H1 (cell line): Measurements from ENCODE around the gene DEAF1. TPM values are rescaled to one million over a fixed set of nuclear protein-coding genes. Genes with fewer than 3 reads are reported as not detected.

Source experiments
- CTCF ChIA-PET: fragments of 300-600 bp; sonication (Branson Sonifier 250); formaldehyde crosslinking; loops from one replicate; lab custom pipeline; 2021; ENCODE audit not compliant: partially characterized antibody; lab: Charles Lee
- POLR2A ChIA-PET: fragments of 300-600 bp; sonication (Branson Sonifier 250); formaldehyde crosslinking; loops from one replicate; lab custom pipeline; 2021; ENCODE audit warnings: inconsistent platforms; ENCODE audit not compliant: partially characterized antibody; lab: Charles Lee
- DNase-seq, 2 experiments: peaks; one replicate each; pipeline versions ENCODE4 v3.0.0 to v3.0.0-alpha.2; 2010 to 2022; ENCODE audit warnings: low spot score in 2 of 2, low read depth in 1 of 2, mixed read lengths in 1 of 2
- FAIRE-seq: peaks from 2 replicates; lab custom pipeline; 2011; peaks lifted over from hg19 to GRCh38; lab: Jason Lieb, UNC
- H2AFZ ChIP-seq: 2 replicates; pipeline ENCODE4 v1.8.1; 2012; ENCODE audit warnings: low read length, inconsistent platforms
- H2AK5ac ChIP-seq: 2 replicates; pipeline ENCODE4 v1.6.1; 2013; ENCODE audit warnings: low read depth, low read length
- H2BK120ac ChIP-seq: replicated peaks from 2 replicates; pipeline ENCODE3; 2013; ENCODE audit warnings: low read depth, low read length, inconsistent platforms
- H2BK12ac ChIP-seq: 2 replicates; pipeline ENCODE4 v1.6.1; 2013; ENCODE audit warnings: low read depth, low read length
- H2BK15ac ChIP-seq: 2 replicates; pipeline ENCODE4 v1.6.1; 2013; ENCODE audit warnings: low read length
- H2BK20ac ChIP-seq: 2 replicates; pipeline ENCODE4 v1.6.1; 2013; ENCODE audit warnings: low read length
- H2BK5ac ChIP-seq: 2 replicates; pipeline ENCODE4 v1.6.1; 2013; ENCODE audit warnings: low read depth, low read length
- H3K14ac ChIP-seq: 2 replicates; pipeline ENCODE4 v1.6.1; 2013; ENCODE audit warnings: inconsistent platforms; ENCODE audit not compliant: insufficient read length
- H3K18ac ChIP-seq: 2 replicates; pipeline ENCODE4 v1.6.1; 2013; ENCODE audit warnings: low read length; ENCODE audit errors: extremely low read depth
- H3K23ac ChIP-seq: 2 replicates; pipeline ENCODE4 v1.6.1; 2013; ENCODE audit warnings: inconsistent platforms; ENCODE audit not compliant: insufficient read length
- H3K23me2 ChIP-seq: 2 replicates; pipeline ENCODE4 v1.6.1; 2013; ENCODE audit warnings: low read depth, low read length
- H3K27ac ChIP-seq: 2 replicates; pipeline ENCODE4 v1.6.1; 2011; ENCODE audit warnings: low read depth, low read length, inconsistent platforms
- H3K27me3 ChIP-seq, 4 experiments: replicated peaks in 1 of 4; 1 replicate in 1 of 4; 2 replicates in 3 of 4; pipeline versions ENCODE4 v1.6.1 to v1.8.1; 2011 to 2013; ENCODE audit warnings: low read length in 3 of 4, mild to moderate bottlenecking in 3 of 4, inconsistent platforms in 2 of 4, mixed read lengths in 2 of 4, moderate library complexity in 1 of 4; ENCODE audit not compliant: control insufficient read depth in 3 of 4, insufficient read depth in 3 of 4; ENCODE audit errors: extremely low read depth in 1 of 4
- H3K36me3 ChIP-seq, 4 experiments: 2 replicates each; pipeline versions ENCODE4 v1.6.1 to v1.8.1; 2011 to 2013; ENCODE audit warnings: mild to moderate bottlenecking in 4 of 4, low read length in 3 of 4, moderate library complexity in 2 of 4, control low read depth in 1 of 4, inconsistent platforms in 1 of 4; ENCODE audit not compliant: insufficient read depth in 4 of 4, control insufficient read depth in 2 of 4
- H3K4ac ChIP-seq: replicated peaks from 2 replicates; pipeline ENCODE3; 2013; ENCODE audit warnings: low read length, low read depth, mixed read lengths, inconsistent platforms; ENCODE audit not compliant: insufficient read length
- H3K4me1 ChIP-seq, 4 experiments: replicated peaks in 1 of 4; 1 replicate in 1 of 4; 2 replicates in 3 of 4; pipeline versions ENCODE4 v1.6.1 to v1.8.1; 2011 to 2013; ENCODE audit warnings: low read length in 3 of 4, inconsistent platforms in 2 of 4, mixed read lengths in 1 of 4; ENCODE audit not compliant: insufficient read depth in 4 of 4, control insufficient read depth in 3 of 4
- H3K4me2 ChIP-seq, 2 experiments: 2 replicates each; pipeline versions ENCODE4 v1.6.1 to v1.8.1; 2011 to 2013; ENCODE audit warnings: low read depth in 2 of 2, low read length in 2 of 2, control low read depth in 1 of 2, inconsistent platforms in 1 of 2, mild to moderate bottlenecking in 1 of 2; ENCODE audit not compliant: insufficient read depth in 1 of 2
- H3K4me3 ChIP-seq, 4 experiments: fragments of 200-600, 300-600 bp in 1 of 4; sonication (generic), shearing (Covaris generic), sonication (Bioruptor Twin) in 1 of 4; 2 replicates each; pipeline versions ENCODE4 v1.5.1 to v1.8.1; 2011 to 2016; ENCODE audit warnings: low read length in 4 of 4, low read depth in 3 of 4, control low read depth in 2 of 4, inconsistent platforms in 2 of 4, mild to moderate bottlenecking in 2 of 4, mixed read lengths in 1 of 4, moderate library complexity in 1 of 4; ENCODE audit not compliant: insufficient read depth in 2 of 4; ENCODE audit errors: extremely low read depth in 1 of 4
- H3K56ac ChIP-seq: replicated peaks from 2 replicates; pipeline ENCODE3; 2013; ENCODE audit warnings: low read depth, mild to moderate bottlenecking, mixed read lengths, low read length, inconsistent platforms; ENCODE audit not compliant: insufficient read length
- H3K79me1 ChIP-seq: 2 replicates; pipeline ENCODE4 v1.6.1; 2013; ENCODE audit warnings: low read depth, low read length, control low read depth
- H3K79me2 ChIP-seq, 2 experiments: 2 replicates each; pipeline versions ENCODE4 v1.6.1 to v1.8.1; 2012 to 2013; ENCODE audit warnings: low read length in 2 of 2, mild to moderate bottlenecking in 2 of 2, inconsistent platforms in 1 of 2; ENCODE audit not compliant: insufficient read depth in 2 of 2, control insufficient read depth in 1 of 2
- H3K9ac ChIP-seq, 4 experiments: replicated peaks in 1 of 4; 1 replicate in 1 of 4; 2 replicates in 3 of 4; pipeline versions ENCODE4 v1.6.1 to v1.8.1; 2011 to 2013; ENCODE audit warnings: low read depth in 3 of 4, low read length in 3 of 4, control low read depth in 2 of 4, mild to moderate bottlenecking in 2 of 4, moderate library complexity in 2 of 4, inconsistent platforms in 1 of 4; ENCODE audit errors: extremely low read depth in 1 of 4
- H3K9me3 ChIP-seq, 2 experiments: 2 replicates each; pipeline versions ENCODE4 v1.6.1 to v1.8.1; 2012 to 2013; ENCODE audit warnings: mild to moderate bottlenecking in 2 of 2, moderate library complexity in 2 of 2, control low read depth in 1 of 2, inconsistent platforms in 1 of 2, low read depth in 1 of 2, low read length in 1 of 2, mixed read lengths in 1 of 2; ENCODE audit not compliant: insufficient read depth in 2 of 2
- H4K20me1 ChIP-seq, 2 experiments: replicated peaks in 1 of 2; 2 replicates each; pipeline versions ENCODE3 to v1.8.1; 2011 to 2013; ENCODE audit warnings: inconsistent platforms in 2 of 2, low read length in 2 of 2, mild to moderate bottlenecking in 1 of 2; ENCODE audit not compliant: insufficient read depth in 2 of 2, control insufficient read depth in 1 of 2
- H4K5ac ChIP-seq: 2 replicates; pipeline ENCODE4 v1.6.1; 2013; ENCODE audit warnings: low read length, low read depth, mixed read lengths, inconsistent platforms; ENCODE audit not compliant: insufficient read length
- H4K8ac ChIP-seq: 2 replicates; pipeline ENCODE4 v1.8.0; 2013; ENCODE audit warnings: mild to moderate bottlenecking, moderate library complexity, low read length, inconsistent platforms; ENCODE audit not compliant: insufficient read depth; ENCODE audit errors: extremely low read depth
- H4K91ac ChIP-seq: replicated peaks from 2 replicates; pipeline ENCODE3; 2013; ENCODE audit warnings: low read length, mixed read lengths, inconsistent platforms; ENCODE audit not compliant: insufficient read length
- ASH2L ChIP-seq: fragments of 200-600, 300-600 bp; sonication (generic); IDR thresholded peaks from one replicate; pipeline ENCODE4 v1.7.1; 2017; ENCODE audit warnings: low read length
- CTBP2 ChIP-seq: IDR thresholded peaks from 2 replicates; pipeline ENCODE4 v1.7.0; 2011; ENCODE audit warnings: borderline replicate concordance, mild to moderate bottlenecking, moderate library complexity, mixed read lengths, low read length; ENCODE audit not compliant: insufficient read depth, insufficient read length
- GABPA ChIP-seq: IDR thresholded peaks from 2 replicates; pipeline ENCODE4 v1.6.1; 2011; ENCODE audit warnings: mild to moderate bottlenecking, low read length, moderate library complexity, borderline replicate concordance; ENCODE audit not compliant: insufficient read depth
- GTF2F1 ChIP-seq: IDR thresholded peaks from 2 replicates; pipeline ENCODE4 v1.6.1; 2012; ENCODE audit warnings: low read depth, low read length, improper control_type of control experiment, borderline replicate concordance
- KDM5A ChIP-seq: fragments of 200-600 bp; IDR thresholded peaks from 2 replicates; pipeline ENCODE4 v1.7.1; 2012; ENCODE audit warnings: mild to moderate bottlenecking, low read length, inconsistent platforms, mixed read lengths
- MAFK ChIP-seq: IDR thresholded peaks from 2 replicates; pipeline ENCODE4 v1.6.1; 2012; ENCODE audit warnings: low read depth, mild to moderate bottlenecking, improper control_type of control experiment, low read length
- NRF1 ChIP-seq: IDR thresholded peaks from 2 replicates; pipeline ENCODE4 v1.6.1; 2011; ENCODE audit warnings: mild to moderate bottlenecking, low read depth, low read length, improper control_type of control experiment
- PHF8 ChIP-seq: fragments of 200-600 bp; sonication (generic); conservative IDR thresholded peaks from 2 replicates; pipeline ENCODE4 v1.7.1; 2012; ENCODE audit warnings: low read depth, mild to moderate bottlenecking, inconsistent platforms, low read length, moderate library complexity
- RNF2 ChIP-seq: fragments of 200-900, 300-1000 bp; sonication (generic); IDR thresholded peaks from 2 replicates; pipeline ENCODE4 v1.7.1; 2016; ENCODE audit warnings: borderline replicate concordance, low read depth, mild to moderate bottlenecking, antibody characterized with exemption, low read length; ENCODE audit not compliant: poor library complexity, severe bottlenecking; ENCODE audit errors: missing control alignments
- SAP30 ChIP-seq: fragments of 300-600 bp; sonication (generic); IDR thresholded peaks from 2 replicates; pipeline ENCODE4 v1.7.1; 2012; ENCODE audit warnings: low read length, moderate library complexity, mild to moderate bottlenecking, inconsistent platforms; ENCODE audit not compliant: insufficient read depth, insufficient replicate concordance
- TBP ChIP-seq: IDR thresholded peaks from 2 replicates; pipeline ENCODE4 v1.6.1; 2011; ENCODE audit warnings: low read depth, low read length, improper control_type of control experiment
- ZNF274 ChIP-seq: IDR thresholded peaks from 2 replicates; pipeline ENCODE4 v1.7.0; 2012; ENCODE audit warnings: low read length, borderline replicate concordance; ENCODE audit errors: extremely low read depth
- WGBS, 2 experiments: shearing (Covaris generic) in 1 of 2; methylation state at CpG; one replicate each; pipeline versions ENCODE4 v1.1.6 to v1.1.7; 2013 to 2015; ENCODE audit warnings: low lambda C conversion rate in 2 of 2, mixed read lengths in 2 of 2, inconsistent platforms in 1 of 2, low coverage in 1 of 2, missing lambda C conversion rate in 1 of 2; ENCODE audit not compliant: insufficient replicate concordance in 2 of 2, insufficient coverage in 1 of 2, insufficient read length in 1 of 2; ENCODE audit errors: extremely low coverage in 1 of 2, missing lambda C conversion rate in 1 of 2; 5-methylcytosine and 5-hydroxymethylcytosine counted together
- polyA plus RNA-seq, 7 experiments: library from polyadenylated mRNA; depleted of rRNA in 3 of 7; stranded (reverse) in 5 of 7; unstranded in 2 of 7; fragments of >200 nt in 5 of 7; fragments of 200-250 nt in 2 of 7; gene quantifications; 1 replicate in 5 of 7; 2 replicates in 1 of 7; 4 replicates in 1 of 7; pipeline versions ENCODE4 v1.2.1 to v1.2.3, GENCODE V29; 2011 to 2013; ENCODE audit warnings: missing spikeins in 2 of 7, mixed read lengths in 2 of 7
- total RNA-seq: library from RNA; stranded (reverse); fragmentation: NEBNext Ultra II Directional; extraction: Animal tissue kit (Norgen Biotek cat#: 25700); gene quantifications from 2 replicates; pipeline ENCODE4 v1.2.1, GENCODE V29; 2021

DEAF1 gene
- total and polyA plus RNA-seq, 2 of the 8 experiments (the other 6 are each of a cell fraction or from before 2014, with no cell fraction given), result 47.3 to 58.4 TPM

GRCh38 chr11:607971-608659 lies 86.9 kb downstream of the DEAF1 start:
- CTCF ChIA-PET, result interaction anchor here (1.2 to 1.7 kb wide), 6 partner anchors 12 to 115 kb away, joined by 3 to 5 read pairs (median 4); no protein-coding TSS in a partner anchor
- peaks cover 34 to 86% (median 68%) of the 10 kb centered on the region in 4 experiments for H3K36me3 ChIP-seq
- POLR2A ChIA-PET, result interaction anchor here (0.6 to 1.7 kb wide), 5 partner anchors 17 to 160 kb away, joined by 3 to 6 read pairs (median 4); no protein-coding TSS in a partner anchor
- TF ChIP-seq TBP (no peak), CTBP2 (no peak), NRF1 (no peak), KDM5A (no peak), GABPA (no peak), ZNF274 (no peak), ASH2L (no peak), MAFK (no peak), GTF2F1 (no peak), SAP30 (no peak), RNF2 (no peak), PHF8 (no peak)

More at GRCh38 chr11:607971-608659, 86.9 kb downstream of the DEAF1 start:
- no peak overlapping the region for H2BK15ac ChIP-seq
- no peak overlapping the region for H4K91ac ChIP-seq
- H4K20me1 ChIP-seq, result peaks cover 17 to 22% of the 10 kb centered on the region in 2 experiments
- no peak overlapping the region for H3K18ac ChIP-seq
- H2BK120ac ChIP-seq, result no peak overlapping the region
- H3K27ac ChIP-seq, result no peak overlapping the region
- 0 out of 7 replicates have a peak, but pooled peaks cover 0 to 4% (median 0%) of the 10 kb centered on the region in 4 experiments for H3K4me1 ChIP-seq
- no peak overlapping the region for H3K9ac ChIP-seq
- H4K8ac ChIP-seq, result no peak overlapping the region
- H4K5ac ChIP-seq, result no peak overlapping the region
- H3K56ac ChIP-seq, result no peak overlapping the region
- H3K79me2 ChIP-seq, result no peaks in the 10 kb centered on the region
- H3K4me2 ChIP-seq, result no peak overlapping the region
- FAIRE-seq, result no peak
- no peak for DNase-seq
- H3K23me2 ChIP-seq, result no peaks in the 10 kb centered on the region
- H2AK5ac ChIP-seq, result no peak overlapping the region
- no peak overlapping the region for H3K23ac ChIP-seq
- WGBS, 2 experiments, result 92% methylated on average over 41 of the region's 45 CpGs; no CpG with 5 or more reads in 1 of the 2 experiments
- no peaks in the 10 kb centered on the region for H3K9me3 ChIP-seq
- no peak overlapping the region for H2BK5ac ChIP-seq
- H2BK12ac ChIP-seq, result no peak overlapping the region
- no peak overlapping the region for H3K14ac ChIP-seq
- no peak overlapping the region for H3K4me3 ChIP-seq
- H3K4ac ChIP-seq, result no peak overlapping the region
- H2AFZ ChIP-seq, result no peak overlapping the region
- H3K79me1 ChIP-seq, result peaks cover 7% of the 10 kb centered on the region; the same call in 1 of the 2 replicates
- no peaks in the 10 kb centered on the region for H3K27me3 ChIP-seq
- no peak overlapping the region for H2BK20ac ChIP-seq
